Measurements from ENCODE around the gene PGM5. TPM values are rescaled to one million over a fixed set of nuclear protein-coding genes. Genes with fewer than 3 reads are reported as not detected.
A peak's percentile ranks its signal among the peaks of the same experiment; 100 is the strongest.

The PGM5 gene
- total and polyA plus RNA-seq, 2 of the 4 experiments (the other 2 are of a cell fraction) = 8.3 to 14.7 TPM

- no peak overlapping the region for H3K18ac ChIP-seq (ENCODE audit: low read depth, low read length)
- H3K9ac ChIP-seq (ENCODE audit: low read depth, low read length) = no peak overlapping the region
- ChIA-PET CTCF (no interaction called here), POLR2A (ENCODE audit: unreplicated experiment) (no interaction called here)
- no peaks in the 10 kb centered on the region for H3K79me1 ChIP-seq (ENCODE audit: low read depth in 1 of 2, low read length in 2 of 2)
- no peak overlapping the region for H3K23ac ChIP-seq (ENCODE audit: low read depth, low read length)
- no peak overlapping the region for H3K27ac ChIP-seq (ENCODE audit: insufficient read depth, low read length)
- H4K5ac ChIP-seq (ENCODE audit: low read depth, low read length) = no peak overlapping the region
- no peak for TF ChIP-seq POLR2A (IDR thresholded peaks at IDR 0.05; ENCODE audit: low read depth, low read length)
- no peak for TF ChIP-seq CTCF (conservative IDR thresholded peaks at IDR 0.05; ENCODE audit: low read depth, low read length)
- no peak for TF ChIP-seq MAZ (IDR thresholded peaks at IDR 0.05; ENCODE audit: borderline replicate concordance, low read depth, low read length)
- H4K91ac ChIP-seq (ENCODE audit: insufficient read depth, low read depth, low read length) = no peak overlapping the region
- H2BK120ac ChIP-seq (ENCODE audit: low read depth, low read length) = no peak overlapping the region
- intact Hi-C loops (cut with micrococcal nuclease) (no loop called here), in situ Hi-C loops (cut with MboI; ENCODE audit: low sequenced_read_pairs) (no loop called here), dilution Hi-C loops (cut with HindIII; ENCODE audit: low sequenced_read_pairs, unreplicated experiment) (no loop called here)
- H3K27me3 ChIP-seq (ENCODE audit: control insufficient read depth, insufficient read depth, low read length) = no peaks in the 10 kb centered on the region
- no peak overlapping the region for H2BK5ac ChIP-seq (ENCODE audit: low read depth, low read length, poor library complexity, severe bottlenecking)
- no peak overlapping the region for H4K8ac ChIP-seq (ENCODE audit: low read depth in 2 of 2, low read length in 2 of 2)
- no peak overlapping the region for H3K4me2 ChIP-seq (ENCODE audit: low read depth, low read length)
- H3K4me1 ChIP-seq (ENCODE audit: control insufficient read depth, insufficient read depth, low read length) = no peaks in the 10 kb centered on the region
- H3K9me1 ChIP-seq (ENCODE audit: insufficient read depth, low read length) = no peaks in the 10 kb centered on the region
- no peak overlapping the region for H2BK15ac ChIP-seq (ENCODE audit: low read depth, low read length)
- H3K14ac ChIP-seq (replicated peaks; ENCODE audit: low read depth, low read length) = no peak overlapping the region
- no peak overlapping the region for H3K4me3 ChIP-seq (ENCODE audit: insufficient read depth, low read depth, low read length)
- no CpG with 5 or more reads among the region's 2 CpGs for WGBS, 2 experiments (ENCODE audit: extremely low coverage in 2 of 2, insufficient read length in 1 of 2)
- DNase-seq = peak; percentile 19
- H2AK5ac ChIP-seq (ENCODE audit: low read depth, low read length) = no peak overlapping the region
- no peak overlapping the region for H2BK20ac ChIP-seq (ENCODE audit: low read depth, low read length)
- H2AFZ ChIP-seq (replicated peaks; ENCODE audit: low read length, poor library complexity) = no peak overlapping the region
- BruUV-seq (replicated peaks) = no TSS peak
- H3K36me3 ChIP-seq (ENCODE audit: control insufficient read depth, insufficient read depth, low read length) = no peaks in the 10 kb centered on the region
- H3K9me3 ChIP-seq (ENCODE audit: control insufficient read depth, insufficient read depth, low read length) = no peaks in the 10 kb centered on the region
- no peak for ATAC-seq (ENCODE audit: low read depth)
- H3K56ac ChIP-seq (ENCODE audit: extremely low read depth, insufficient read depth, low read length) = no peak overlapping the region
- no peaks in the 10 kb centered on the region for H4K20me1 ChIP-seq (ENCODE audit: insufficient read depth, low read length)
- no peak overlapping the region for H2AK9ac ChIP-seq (replicated peaks; ENCODE audit: low read depth, low read length, poor library complexity)
- H3K4ac ChIP-seq (ENCODE audit: low read depth, low read length) = no peak overlapping the region; the same call in 1 of the 2 replicates
Observed at GRCh38 chr9:68472119-68472518, 115.7 kb downstream of the PGM5 start.
